Measurements from ENCODE around the gene SLC6A19.
"Not testable (repeated sequence)": the region's sequence is repeated elsewhere in the genome, so short reads cannot be mapped to it uniquely, and the experiment has no call there.

The SLC6A19 gene

DNA sequence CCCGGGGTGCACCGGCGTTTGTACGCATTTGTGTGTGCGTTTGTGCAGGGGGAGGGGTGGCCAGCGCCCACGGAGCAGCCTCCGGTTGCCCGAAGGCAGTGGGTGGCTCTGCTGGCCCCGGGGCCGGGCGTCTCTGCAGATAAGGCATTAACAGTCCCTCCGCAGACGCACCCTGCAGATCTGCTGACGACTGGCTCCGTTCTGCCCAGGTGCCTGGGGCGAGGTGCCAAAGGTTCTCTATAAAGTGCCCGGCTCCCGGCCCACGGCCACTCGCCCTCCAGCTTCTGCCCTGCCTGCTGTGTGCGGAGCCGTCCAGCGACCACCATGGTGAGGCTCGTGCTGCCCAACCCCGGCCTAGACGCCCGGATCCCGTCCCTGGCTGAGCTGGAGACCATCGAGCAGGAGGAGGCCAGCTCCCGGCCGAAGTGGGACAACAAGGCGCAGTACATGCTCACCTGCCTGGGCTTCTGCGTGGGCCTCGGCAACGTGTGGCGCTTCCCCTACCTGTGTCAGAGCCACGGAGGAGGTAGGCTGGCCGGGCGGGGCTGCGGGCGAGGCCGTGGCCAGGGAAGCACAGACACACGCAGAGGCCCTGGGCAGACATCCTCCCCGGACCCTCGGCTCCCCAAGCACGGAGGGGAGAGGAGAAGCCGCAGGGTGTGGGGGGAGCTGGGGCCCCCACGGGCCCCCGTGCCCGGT lies at the start of gene SLC6A19:
Gene SLC6A19, plus strand, starts transcription at position 269 of the 699 bp plus-strand sequence. Its CDS starts 56 bp downstream, at position 325.
- Histone ChIP-seq H3K4me1 (no peaks in the 10 kb centered on the region), H3K36me3 (replicated peaks) (no peaks in the 10 kb centered on the region), H3K9me3 (no peaks in the 10 kb centered on the region), H3K27me3 (ENCODE audit: low read depth) (peaks cover 11% of the 10 kb centered on the region), H3K4me3 (no peak within 1 kb of the TSS)
- in situ Hi-C loops (cut with MboI; ENCODE audit: low sequenced_read_pairs): no loop called here
- no peak for DNase-seq (ENCODE audit: low spot score in 2 of 2)

DNA sequence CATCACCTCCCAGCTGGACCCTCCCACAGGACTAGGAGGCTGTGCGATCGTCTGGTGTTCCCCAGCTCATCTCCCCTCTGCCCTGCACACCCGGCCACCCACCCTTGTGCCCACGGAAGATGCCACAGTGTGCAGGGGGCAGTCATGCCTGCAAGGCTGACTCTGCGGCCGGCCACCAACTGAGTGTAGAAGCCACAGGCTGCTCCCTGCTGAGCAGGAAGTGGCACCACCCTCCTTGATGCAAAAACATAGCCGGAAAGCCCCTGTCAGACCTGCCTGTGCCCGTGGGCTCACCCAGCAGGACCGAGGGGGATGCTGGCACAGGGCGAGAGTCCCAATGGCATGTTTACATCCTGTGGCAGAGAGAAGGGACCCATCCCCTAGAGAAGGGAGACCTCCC lies 49.2 kb upstream of the SLC6A19 start:
- no peak for DNase-seq (ENCODE audit: low spot score in 2 of 2)
- Histone ChIP-seq H3K4me3 (no peak overlapping the region), H3K9me3 (no peaks in the 10 kb centered on the region), H3K36me3 (replicated peaks) (no peaks in the 10 kb centered on the region), H3K27me3 (ENCODE audit: low read depth) (peaks cover 16% of the 10 kb centered on the region), H3K4me1 (no peaks in the 10 kb centered on the region)
- in situ Hi-C loops (cut with MboI; ENCODE audit: low sequenced_read_pairs): loop anchor here (25.0 kb wide), 1 partner anchor 215 kb away; no protein-coding TSS in a partner anchor

GRCh38 chr5:1152771-1153282 lies 48.6 kb upstream of the SLC6A19 start:
- Histone ChIP-seq H3K4me3 (no peak overlapping the region), H3K36me3 (replicated peaks) (no peaks in the 10 kb centered on the region), H3K27me3 (ENCODE audit: low read depth) (peaks cover 16% of the 10 kb centered on the region), H3K4me1 (no peaks in the 10 kb centered on the region), H3K9me3 (no peaks in the 10 kb centered on the region)
- in situ Hi-C loops (cut with MboI; ENCODE audit: low sequenced_read_pairs): loop anchor here (25.0 kb wide), 1 partner anchor 216 kb away; no protein-coding TSS in a partner anchor
- DNase-seq (ENCODE audit: low spot score in 2 of 2): peak in 1 of 2 experiments; percentile 29

- no peaks in the 10 kb centered on the region for H3K9me3 ChIP-seq
- no peaks in the 10 kb centered on the region for H3K4me1 ChIP-seq
- H3K4me3 ChIP-seq: no peak overlapping the region
- no peaks in the 10 kb centered on the region for H3K36me3 ChIP-seq (replicated peaks)
- peaks cover 16% of the 10 kb centered on the region for H3K27me3 ChIP-seq (ENCODE audit: low read depth)
- DNase-seq (ENCODE audit: low spot score in 2 of 2): no peak
- in situ Hi-C loops (cut with MboI; ENCODE audit: low sequenced_read_pairs): loop anchor here (25.0 kb wide), 1 partner anchor 216 kb away; no protein-coding TSS in a partner anchor
Observed at GRCh38 chr5:1153428-1153827, 48.0 kb upstream of the SLC6A19 start.

- DNase-seq (ENCODE audit: low spot score in 2 of 2): peak in 1 of 2 experiments; percentile 32
- Histone ChIP-seq H3K4me3 (0 out of 2 replicates have a peak overlapping the region, but pooled peaks have one; percentile 11), H3K27me3 (ENCODE audit: low read depth) (peaks cover 16% of the 10 kb centered on the region), H3K9me3 (no peaks in the 10 kb centered on the region), H3K4me1 (no peaks in the 10 kb centered on the region), H3K36me3 (replicated peaks) (no peaks in the 10 kb centered on the region)
- in situ Hi-C loops (cut with MboI; ENCODE audit: low sequenced_read_pairs): loop anchor here (25.0 kb wide), 1 partner anchor 218 kb away; no protein-coding TSS in a partner anchor
Observed at GRCh38 chr5:1155191-1156032, 46.0 kb upstream of the SLC6A19 start.

DNA sequence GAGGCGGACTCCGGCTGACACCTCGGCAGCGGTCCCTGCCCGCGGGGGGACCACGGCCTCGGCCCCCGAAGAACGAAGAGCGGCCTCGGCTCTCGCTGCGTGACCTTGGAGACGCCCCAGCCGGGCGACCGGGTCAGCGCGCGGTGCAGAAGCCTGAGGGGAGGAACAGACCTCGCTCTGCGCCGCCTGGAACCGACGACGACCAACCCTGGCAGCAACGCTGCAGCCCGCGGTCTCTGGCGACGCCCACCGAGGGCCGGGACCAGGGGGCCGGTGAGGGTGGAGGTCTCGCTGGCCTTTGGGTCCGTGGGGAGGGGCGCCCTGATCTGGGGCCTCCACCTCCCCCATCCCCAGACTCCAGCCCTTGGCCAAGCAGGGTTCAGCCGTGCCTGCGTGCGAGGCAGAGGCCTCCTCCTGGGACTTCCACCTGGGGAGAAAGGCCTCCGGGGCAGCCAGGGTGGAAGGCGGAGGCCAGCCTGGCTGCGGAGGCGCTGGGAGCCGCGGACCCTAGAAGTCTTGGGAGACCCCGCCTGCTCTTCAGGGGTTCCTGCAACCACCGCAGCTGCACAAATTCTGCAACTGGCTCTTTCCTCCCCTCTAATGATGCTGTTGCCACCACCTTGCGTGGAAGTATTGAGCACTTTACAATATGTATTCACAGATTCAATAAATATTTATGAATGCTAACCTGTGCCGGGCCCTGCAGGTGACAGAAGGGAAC lies 45.2 kb upstream of the SLC6A19 start:
- no peaks in the 10 kb centered on the region for H3K36me3 ChIP-seq (replicated peaks)
- in situ Hi-C loops (cut with MboI; ENCODE audit: low sequenced_read_pairs): loop anchor here (25.0 kb wide), 1 partner anchor 219 kb away; no protein-coding TSS in a partner anchor
- no peaks in the 10 kb centered on the region for H3K4me1 ChIP-seq
- H3K9me3 ChIP-seq: no peaks in the 10 kb centered on the region
- H3K4me3 ChIP-seq: no peak overlapping the region
- peaks cover 16% of the 10 kb centered on the region for H3K27me3 ChIP-seq (ENCODE audit: low read depth)
- no peak for DNase-seq (ENCODE audit: low spot score in 2 of 2)

GRCh38 chr5:1156754-1157460 lies 44.5 kb upstream of the SLC6A19 start:
- peaks cover 16% of the 10 kb centered on the region for H3K27me3 ChIP-seq (ENCODE audit: low read depth)
- in situ Hi-C loops (cut with MboI; ENCODE audit: low sequenced_read_pairs): loop anchor here (25.0 kb wide), 1 partner anchor 220 kb away; no protein-coding TSS in a partner anchor

DNA sequence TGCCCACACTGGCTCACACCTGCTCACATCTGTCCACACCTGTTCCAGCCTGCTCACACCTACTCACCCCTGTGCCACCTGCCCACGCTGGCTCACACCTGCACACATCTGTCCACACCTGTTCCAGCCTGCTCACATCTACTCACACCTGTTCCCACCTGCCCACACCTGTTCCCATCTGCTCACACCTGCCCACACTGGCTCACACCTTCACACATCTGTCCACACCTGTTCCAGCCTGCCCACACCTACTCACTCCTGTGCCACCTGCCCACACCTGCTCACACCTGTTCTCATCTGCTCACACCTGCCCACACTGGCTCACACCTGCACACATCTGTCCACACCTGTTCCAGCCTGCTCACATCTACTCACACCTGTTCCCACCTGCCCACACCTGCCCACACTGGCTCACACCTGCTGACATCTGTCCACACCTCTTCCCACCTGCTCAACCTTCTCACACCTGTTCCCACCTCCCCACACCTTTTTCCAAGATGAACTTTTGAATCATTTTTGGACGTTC lies 43.9 kb upstream of the SLC6A19 start:
- H3K9me3 ChIP-seq; H3K36me3 ChIP-seq (replicated peaks); DNase-seq (ENCODE audit: low spot score in 2 of 2); H3K4me1 ChIP-seq; H3K4me3 ChIP-seq: not testable (repeated sequence)
- in situ Hi-C loops (cut with MboI; ENCODE audit: low sequenced_read_pairs): loop anchor here (25.0 kb wide), 1 partner anchor 220 kb away; no protein-coding TSS in a partner anchor
- H3K27me3 ChIP-seq (ENCODE audit: low read depth): peaks cover 16% of the 10 kb centered on the region

More at GRCh38 chr5:1156754-1157460, 44.5 kb upstream of the SLC6A19 start:
- H3K4me1 ChIP-seq: no peaks in the 10 kb centered on the region
- DNase-seq (ENCODE audit: low spot score in 2 of 2): no peak
- no peaks in the 10 kb centered on the region for H3K9me3 ChIP-seq
- no peaks in the 10 kb centered on the region for H3K36me3 ChIP-seq (replicated peaks)
- no peak overlapping the region for H3K4me3 ChIP-seq

DNA sequence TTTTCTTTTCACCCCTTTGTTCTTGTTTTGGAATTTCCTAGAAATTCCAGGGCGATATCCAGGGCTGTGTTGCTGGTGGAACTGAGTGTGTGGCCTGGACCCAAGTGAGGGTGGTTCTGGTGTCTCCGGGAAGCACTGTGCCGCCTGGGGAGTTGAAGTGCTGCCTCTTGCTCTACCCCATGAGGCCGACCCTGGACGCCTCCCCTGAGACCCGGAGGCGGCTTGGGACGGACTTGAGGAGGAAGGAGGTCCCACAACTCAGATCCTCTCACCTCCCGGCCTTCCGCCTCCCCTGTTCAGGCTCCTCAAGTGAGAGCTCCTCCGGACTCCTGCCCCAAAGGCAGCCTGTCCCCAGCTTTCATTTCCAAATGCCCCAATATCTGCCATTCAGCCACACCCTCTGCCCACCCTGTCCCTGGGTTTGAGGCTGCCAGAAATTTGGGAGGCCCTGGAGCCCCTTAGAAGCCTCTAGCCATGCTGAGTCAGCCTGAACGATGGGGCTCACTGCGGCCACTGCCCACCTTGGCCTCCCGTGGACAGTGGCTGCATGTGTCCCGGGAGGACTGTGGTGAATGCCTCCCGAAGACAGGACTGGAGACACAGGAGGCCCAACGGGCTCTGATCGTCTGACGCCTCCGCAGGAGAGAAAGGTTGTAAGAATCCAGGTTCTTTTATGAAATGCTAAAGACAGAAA lies 42.6 kb upstream of the SLC6A19 start:
- H3K4me1 ChIP-seq: no peaks in the 10 kb centered on the region
- H3K4me3 ChIP-seq: no peak overlapping the region
- no peaks in the 10 kb centered on the region for H3K36me3 ChIP-seq (replicated peaks)
- in situ Hi-C loops (cut with MboI; ENCODE audit: low sequenced_read_pairs): loop anchor here (25.0 kb wide), 1 partner anchor 221 kb away; no protein-coding TSS in a partner anchor
- H3K27me3 ChIP-seq (ENCODE audit: low read depth): peaks cover 16% of the 10 kb centered on the region
- H3K9me3 ChIP-seq: no peaks in the 10 kb centered on the region
- DNase-seq (ENCODE audit: low spot score in 2 of 2): no peak

DNA sequence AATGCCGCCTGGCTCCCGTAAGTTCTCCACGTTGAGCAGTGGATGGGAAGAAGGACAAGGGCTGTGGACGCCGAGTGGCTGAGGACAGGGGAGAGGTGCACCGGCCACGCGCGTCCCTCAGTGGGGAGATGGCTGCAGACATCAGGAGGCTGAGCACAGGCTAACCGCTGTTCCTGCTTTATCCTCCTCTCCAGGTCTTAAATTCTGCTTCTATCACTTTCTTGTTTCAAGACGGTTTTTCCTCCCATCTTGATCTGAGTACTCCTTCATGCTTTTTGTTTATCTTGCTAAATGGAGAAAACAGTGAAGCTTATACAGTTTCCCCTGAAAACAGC lies 42.1 kb upstream of the SLC6A19 start:
- Histone ChIP-seq H3K9me3 (no peaks in the 10 kb centered on the region), H3K4me1 (no peaks in the 10 kb centered on the region), H3K4me3 (no peak overlapping the region), H3K27me3 (ENCODE audit: low read depth) (peaks cover 11% of the 10 kb centered on the region), H3K36me3 (replicated peaks) (no peaks in the 10 kb centered on the region)
- in situ Hi-C loops (cut with MboI; ENCODE audit: low sequenced_read_pairs): loop anchor here (25.0 kb wide), 1 partner anchor 222 kb away; no protein-coding TSS in a partner anchor
- no peak for DNase-seq (ENCODE audit: low spot score in 2 of 2)

DNA sequence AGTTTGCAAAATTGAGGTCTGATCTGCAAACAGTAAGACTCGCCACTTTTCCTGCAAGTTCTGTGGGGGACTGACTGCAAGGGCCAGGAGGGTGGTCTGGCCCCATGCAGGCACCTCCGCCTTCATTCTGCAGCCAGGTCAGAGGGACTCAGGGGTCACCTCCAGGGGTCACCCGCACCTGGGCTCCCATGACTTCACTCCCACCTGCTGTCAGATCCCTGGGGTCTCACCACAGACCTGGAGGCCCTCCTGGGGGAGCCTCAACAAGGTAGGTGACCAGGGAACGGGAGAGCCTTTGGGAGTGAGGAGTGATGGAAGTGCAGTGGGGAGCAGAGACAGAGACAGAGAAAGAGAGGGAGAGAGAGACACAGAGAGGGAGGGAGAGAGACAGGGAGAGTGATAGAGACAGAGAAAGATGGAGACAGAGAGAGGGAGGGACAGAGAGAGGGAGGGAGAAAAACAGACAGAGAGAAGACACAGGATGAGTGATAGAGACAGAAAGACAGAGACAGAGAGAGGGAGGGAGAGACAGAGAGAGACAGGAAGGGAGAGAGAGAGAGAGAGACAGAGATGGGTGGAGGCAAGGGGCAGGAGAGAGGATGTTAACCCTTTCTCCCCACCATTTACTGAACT lies 41.5 kb upstream of the SLC6A19 start:
- Histone ChIP-seq H3K9me3 (no peaks in the 10 kb centered on the region), H3K4me1 (no peaks in the 10 kb centered on the region), H3K4me3 (no peak overlapping the region), H3K36me3 (replicated peaks) (no peaks in the 10 kb centered on the region), H3K27me3 (ENCODE audit: low read depth) (peaks cover 7% of the 10 kb centered on the region)
- in situ Hi-C loops (cut with MboI; ENCODE audit: low sequenced_read_pairs): loop anchor here (25.0 kb wide), 1 partner anchor 223 kb away; no protein-coding TSS in a partner anchor
- DNase-seq (ENCODE audit: low spot score in 2 of 2): no peak
